Measurements from ENCODE around the gene ATP6V0C. TPM values are rescaled to one million over a fixed set of nuclear protein-coding genes. Genes with fewer than 3 reads are reported as not detected.

ATP6V0C gene
- total RNA-seq, 1 experiment from 2014 or later: 176 TPM

GRCh38 chr16:2500918-2501750 is 12.6 kb upstream of the ATP6V0C start:
- Histone ChIP-seq H4K91ac (ENCODE audit: insufficient read length, low read depth, low read length) (no peak overlapping the region), H2BK15ac (ENCODE audit: low read depth, low read length) (no peak overlapping the region), H3K23me2 (ENCODE audit: insufficient read length, low read depth, low read length, poor library complexity, severe bottlenecking) (peaks cover 3% of the 10 kb centered on the region), H3K27me3 (ENCODE audit: insufficient read depth, low read length) (no peaks in the 10 kb centered on the region), H3K9ac (ENCODE audit: extremely low read depth, insufficient read length, low read length) (no peak overlapping the region), H3T11ph (ENCODE audit: low read length) (no peak overlapping the region), H2BK5ac (ENCODE audit: insufficient read length, low read length) (no peak overlapping the region), H2BK12ac (ENCODE audit: insufficient read length, low read depth, low read length) (no peak overlapping the region), H3K4me2 (ENCODE audit: insufficient read depth, insufficient read length, low read length) (peak overlapping the region; percentile 25), H3K79me1 (ENCODE audit: insufficient read depth, low read depth, low read length, poor library complexity, severe bottlenecking) (no peaks in the 10 kb centered on the region), H3K9me3 (ENCODE audit: control insufficient read depth, low read depth, low read length) (no peaks in the 10 kb centered on the region), H3K4ac (ENCODE audit: low read depth, low read length) (no peak overlapping the region), H2AK5ac (ENCODE audit: insufficient read length, low read length) (no peak overlapping the region), H3K27ac (ENCODE audit: insufficient read length, low read depth, low read length) (no peak overlapping the region), H3K23ac (ENCODE audit: insufficient read length, low read depth, low read length) (no peak overlapping the region), H3K79me2 (ENCODE audit: insufficient read depth, low read length) (no peaks in the 10 kb centered on the region), H2BK20ac (ENCODE audit: low read depth, low read length, poor library complexity, severe bottlenecking) (no peak overlapping the region), H3K14ac (ENCODE audit: insufficient read depth, low read length) (0 out of 2 replicates have a peak overlapping the region, but pooled peaks have one; percentile 11), H3K56ac (ENCODE audit: insufficient read length, low read depth, low read length) (no peak overlapping the region), H3K4me1 (ENCODE audit: insufficient read depth, low read length) (no peaks in the 10 kb centered on the region), H2BK120ac (ENCODE audit: low read depth, low read length, poor library complexity, severe bottlenecking) (no peak overlapping the region), H4K5ac (ENCODE audit: insufficient read length, low read depth, low read length) (no peak overlapping the region), H4K8ac (replicated peaks; ENCODE audit: insufficient read length, low read depth, low read length) (no peak overlapping the region), H4K20me1 (ENCODE audit: control insufficient read depth, insufficient read depth, insufficient read length) (no peaks in the 10 kb centered on the region), H3K18ac (ENCODE audit: insufficient read length, low read depth, low read length) (no peak overlapping the region), H2AFZ (ENCODE audit: low read length) (no peak overlapping the region)
- peak overlapping the region; percentile 45 to 68; a peak in 4 of 5 replicates for H3K4me3 Mint-ChIP-seq
- no CpG with 5 or more reads among the region's 23 CpGs for WGBS (ENCODE audit: extremely low coverage, insufficient read length, low lambda C conversion rate)
- no peaks in the 10 kb centered on the region for H3K9me3 Mint-ChIP-seq
- peaks cover 3 to 5% of the 10 kb centered on the region in 2 experiments for H3K4me1 Mint-ChIP-seq
- no peak overlapping the region for H3K27ac Mint-ChIP-seq
- no peaks in the 10 kb centered on the region for H3K27me3 Mint-ChIP-seq (ENCODE audit: low read depth)
- TF ChIP-seq CTCF (conservative IDR thresholded peaks at IDR 0.05): peak; percentile 99; the same call in 2 of the 3 replicates
- peak; percentile 94 for DNase-seq
- peaks cover 0 to 12% (median 4%) of the 10 kb centered on the region in 3 experiments; a peak in 4 of 7 replicates for H3K36me3 Mint-ChIP-seq (ENCODE audit: insufficient read depth in 1 of 3, low read depth in 3 of 3)
